H9 (cell line): ENCODE data around the gene SYNJ1. TPM values are rescaled to one million over a fixed set of nuclear protein-coding genes. Genes with fewer than 3 reads are reported as not detected.

Experiments used
- DNase-seq: peaks from one replicate; pipeline ENCODE4 v3.0.0-alpha.2; 2017
- H2AFZ ChIP-seq: one replicate; pipeline ENCODE4 v1.6.1; 2013; ENCODE audit warnings: mild to moderate bottlenecking, low read length, control low read depth, moderate library complexity
- H2AK5ac ChIP-seq: 2 replicates; pipeline ENCODE4 v1.6.1; 2013; ENCODE audit warnings: low read length, control low read depth, mixed read lengths; ENCODE audit not compliant: insufficient read length
- H2BK120ac ChIP-seq: one replicate; pipeline ENCODE4 v1.6.1; 2013; ENCODE audit warnings: low read depth, mild to moderate bottlenecking, low read length, control low read depth, inconsistent platforms; ENCODE audit not compliant: poor library complexity, severe bottlenecking
- H2BK12ac ChIP-seq: 2 replicates; pipeline ENCODE4 v1.6.1; 2013; ENCODE audit warnings: low read length, control low read depth, mixed read lengths, low read depth; ENCODE audit not compliant: insufficient read length
- H2BK15ac ChIP-seq: 2 replicates; pipeline ENCODE4 v1.6.1; 2013; ENCODE audit warnings: low read depth, low read length, control low read depth
- H2BK20ac ChIP-seq: one replicate; pipeline ENCODE4 v1.6.1; 2013; ENCODE audit warnings: low read depth, mild to moderate bottlenecking, low read length, control low read depth, inconsistent platforms; ENCODE audit not compliant: poor library complexity, severe bottlenecking
- H2BK5ac ChIP-seq: 2 replicates; pipeline ENCODE4 v1.6.1; 2013; ENCODE audit warnings: low read length, control low read depth, mixed read lengths; ENCODE audit not compliant: insufficient read length
- H3K14ac ChIP-seq: 2 replicates; pipeline ENCODE4 v1.6.1; 2013; ENCODE audit warnings: low read length, control low read depth; ENCODE audit not compliant: insufficient read depth
- H3K18ac ChIP-seq: 2 replicates; pipeline ENCODE4 v1.6.1; 2013; ENCODE audit warnings: low read depth, mild to moderate bottlenecking, mixed read lengths, low read length, control low read depth; ENCODE audit not compliant: insufficient read length
- H3K23ac ChIP-seq: 2 replicates; pipeline ENCODE4 v1.6.1; 2013; ENCODE audit warnings: low read length, control low read depth, mixed read lengths, low read depth; ENCODE audit not compliant: insufficient read length
- H3K23me2 ChIP-seq: 2 replicates; pipeline ENCODE4 v1.6.1; 2013; ENCODE audit warnings: low read depth, mild to moderate bottlenecking, mixed read lengths, low read length, control low read depth; ENCODE audit not compliant: insufficient read length, poor library complexity, severe bottlenecking
- H3K27ac ChIP-seq: 2 replicates; pipeline ENCODE4 v1.5.1; 2013; ENCODE audit warnings: low read length, control low read depth, mixed read lengths, low read depth; ENCODE audit not compliant: insufficient read length
- H3K27me3 ChIP-seq: 2 replicates; pipeline ENCODE4 v1.6.1; 2013; ENCODE audit warnings: low read length, control low read depth, inconsistent platforms; ENCODE audit not compliant: insufficient read depth
- H3K4ac ChIP-seq: 2 replicates; pipeline ENCODE4 v1.6.1; 2013; ENCODE audit warnings: low read depth, mild to moderate bottlenecking, control low read depth, inconsistent platforms, low read length, moderate library complexity
- H3K4me1 ChIP-seq: 2 replicates; pipeline ENCODE4 v1.6.1; 2013; ENCODE audit warnings: low read length, control low read depth, inconsistent platforms; ENCODE audit not compliant: insufficient read depth
- H3K4me2 ChIP-seq: 2 replicates; pipeline ENCODE4 v1.6.1; 2013; ENCODE audit warnings: low read length, control low read depth, mixed read lengths; ENCODE audit not compliant: insufficient read length, insufficient read depth
- H3K56ac ChIP-seq: 2 replicates; pipeline ENCODE4 v1.6.1; 2013; ENCODE audit warnings: low read depth, mild to moderate bottlenecking, mixed read lengths, low read length, control low read depth; ENCODE audit not compliant: insufficient read length
- H3K79me1 ChIP-seq: 2 replicates; pipeline ENCODE4 v1.6.1; 2013; ENCODE audit warnings: low read depth, mild to moderate bottlenecking, moderate library complexity, low read length, control low read depth, inconsistent platforms; ENCODE audit not compliant: insufficient read depth, poor library complexity, severe bottlenecking
- H3K79me2 ChIP-seq: 2 replicates; pipeline ENCODE4 v1.6.1; 2013; ENCODE audit warnings: low read length, control low read depth, inconsistent platforms; ENCODE audit not compliant: insufficient read depth
- H3K9ac ChIP-seq: 2 replicates; pipeline ENCODE4 v1.6.1; 2013; ENCODE audit warnings: low read length, control low read depth, mixed read lengths; ENCODE audit not compliant: insufficient read length; ENCODE audit errors: extremely low read depth
- H3K9me3 ChIP-seq: one replicate; pipeline ENCODE4 v1.6.1; 2013; ENCODE audit warnings: low read depth, low read length, inconsistent platforms; ENCODE audit not compliant: control insufficient read depth
- H3T11ph ChIP-seq: one replicate; pipeline ENCODE4 v1.6.1; 2013; ENCODE audit warnings: mild to moderate bottlenecking, low read length, control low read depth, inconsistent platforms
- H4K20me1 ChIP-seq: one replicate; pipeline ENCODE4 v1.6.1; 2013; ENCODE audit not compliant: control insufficient read depth, insufficient read length, insufficient read depth
- H4K5ac ChIP-seq: 2 replicates; pipeline ENCODE4 v1.6.1; 2013; ENCODE audit warnings: low read depth, mild to moderate bottlenecking, mixed read lengths, low read length, control low read depth; ENCODE audit not compliant: insufficient read length
- H4K8ac ChIP-seq: replicated peaks from 2 replicates; pipeline ENCODE4 v1.6.1; 2013; ENCODE audit warnings: low read length, control low read depth, mixed read lengths, low read depth; ENCODE audit not compliant: insufficient read length
- H4K91ac ChIP-seq: 2 replicates; pipeline ENCODE4 v1.6.1; 2013; ENCODE audit warnings: low read depth, mild to moderate bottlenecking, moderate library complexity, mixed read lengths, low read length, control low read depth; ENCODE audit not compliant: insufficient read length
- H3K27ac Mint-ChIP-seq, 3 experiments: 2 replicates in 2 of 3; 3 replicates in 1 of 3; pipeline ENCODE4 v1.8.0; 2020 to 2021; ENCODE audit warnings: mixed read lengths in 3 of 3, mild to moderate bottlenecking in 1 of 3, moderate library complexity in 1 of 3
- H3K27me3 Mint-ChIP-seq: 2 replicates; pipeline ENCODE4 v1.8.0; 2021; ENCODE audit warnings: low read depth, mild to moderate bottlenecking, moderate library complexity, mixed read lengths
- H3K36me3 Mint-ChIP-seq, 3 experiments: 2 replicates in 2 of 3; 3 replicates in 1 of 3; pipeline ENCODE4 v1.8.0; 2020 to 2021; ENCODE audit warnings: low read depth in 3 of 3, mixed read lengths in 3 of 3; ENCODE audit not compliant: insufficient read depth in 1 of 3
- H3K4me1 Mint-ChIP-seq, 2 experiments: 2 replicates each; pipeline ENCODE4 v1.8.0; 2020; ENCODE audit warnings: mixed read lengths in 2 of 2
- H3K4me3 Mint-ChIP-seq, 2 experiments: 2 replicates in 1 of 2; 3 replicates in 1 of 2; pipeline ENCODE4 v1.8.0; 2020 to 2021; ENCODE audit warnings: mild to moderate bottlenecking in 2 of 2, mixed read lengths in 2 of 2, moderate library complexity in 1 of 2
- H3K9me3 Mint-ChIP-seq, 2 experiments: 2 replicates in 1 of 2; 3 replicates in 1 of 2; pipeline ENCODE4 v1.8.0; 2020; ENCODE audit warnings: mild to moderate bottlenecking in 2 of 2, mixed read lengths in 2 of 2, moderate library complexity in 1 of 2
- WGBS: extraction: QIAGEN DNeasy Blood & Tissue Kit; methylation state at CpG from one replicate; pipeline ENCODE4 v1.1.7; 2013; ENCODE audit warnings: missing lambda C conversion rate, low lambda C conversion rate, mixed read lengths; ENCODE audit not compliant: insufficient read length; ENCODE audit errors: extremely low coverage; 5-methylcytosine and 5-hydroxymethylcytosine counted together
- total RNA-seq: library from RNA; stranded (reverse); gene quantifications from 2 replicates; pipeline ENCODE4 v1.2.1, GENCODE V29; 2021
- TF ChIP-seq, protein P1 (sequence below): fragments of 200-600 bp; sonication (generic); conservative IDR thresholded peaks from 3 replicates; pipeline ENCODE4 v1.8.0; 2021; ENCODE audit warnings: antibody characterized with exemption, mild to moderate bottlenecking

The SYNJ1 gene
- total RNA-seq, 1 experiment from 2014 or later, result 7.1 TPM

DNA sequence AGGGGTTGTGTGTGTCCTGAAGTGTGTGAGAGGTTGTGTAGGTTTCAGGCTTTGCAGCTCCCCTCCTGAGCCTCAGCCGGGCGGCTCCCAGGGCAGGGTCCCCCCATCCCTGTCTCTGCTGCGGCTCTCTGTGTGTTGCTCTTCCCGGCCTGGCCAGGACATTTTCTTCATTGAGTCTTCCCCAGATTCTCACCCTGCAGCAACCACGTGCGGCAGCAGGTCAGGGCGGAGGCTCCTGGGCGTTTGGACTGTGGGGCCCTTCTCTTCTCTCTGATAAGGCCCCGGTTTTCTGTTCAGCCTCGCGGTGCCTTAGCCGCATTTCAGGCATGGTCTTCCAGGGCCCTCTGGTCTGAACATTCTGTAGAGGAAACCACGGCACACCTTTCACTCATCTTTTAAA, 140.7 kb downstream of the SYNJ1 start:
- Histone ChIP-seq H2AK5ac (no peak overlapping the region), H3K18ac (no peak overlapping the region), H3K4ac (no peak overlapping the region), H2BK15ac (no peak overlapping the region), H2BK5ac (no peak overlapping the region), H3K27me3 (no peaks in the 10 kb centered on the region; the same call in 1 of the 2 replicates), H4K8ac (no peak overlapping the region), H4K91ac (no peak overlapping the region), H3K23ac (no peak overlapping the region), H2BK120ac (no peak overlapping the region), H3K23me2 (no peaks in the 10 kb centered on the region), H3K79me2 (no peaks in the 10 kb centered on the region), H3K79me1 (no peaks in the 10 kb centered on the region), H2AFZ (no peak overlapping the region), H2BK20ac (no peak overlapping the region), H2BK12ac (no peak overlapping the region), H3K4me1 (no peaks in the 10 kb centered on the region), H3K4me2 (no peak overlapping the region), H3K14ac (no peak overlapping the region), H4K20me1 (no peaks in the 10 kb centered on the region), H3K9ac (no peak overlapping the region), H3K9me3 (no peaks in the 10 kb centered on the region), H4K5ac (no peak overlapping the region), H3T11ph (no peak overlapping the region), H3K27ac (no peak overlapping the region), H3K56ac (no peak overlapping the region)
- Mint-ChIP-seq H3K27me3 (peaks cover 2% of the 10 kb centered on the region; the same call in 1 of the 2 replicates), H3K27ac (no peak overlapping the region), H3K4me3 (no peak overlapping the region), H3K9me3 (no peaks in the 10 kb centered on the region), H3K36me3 (no peaks in the 10 kb centered on the region), H3K4me1 (peaks cover 3 to 5% of the 10 kb centered on the region in 2 experiments; a peak in 1 of 4 replicates)
- no peak for DNase-seq
- WGBS, result no CpG with 5 or more reads among the region's 13 CpGs
- TF ChIP-seq, protein P1, sequence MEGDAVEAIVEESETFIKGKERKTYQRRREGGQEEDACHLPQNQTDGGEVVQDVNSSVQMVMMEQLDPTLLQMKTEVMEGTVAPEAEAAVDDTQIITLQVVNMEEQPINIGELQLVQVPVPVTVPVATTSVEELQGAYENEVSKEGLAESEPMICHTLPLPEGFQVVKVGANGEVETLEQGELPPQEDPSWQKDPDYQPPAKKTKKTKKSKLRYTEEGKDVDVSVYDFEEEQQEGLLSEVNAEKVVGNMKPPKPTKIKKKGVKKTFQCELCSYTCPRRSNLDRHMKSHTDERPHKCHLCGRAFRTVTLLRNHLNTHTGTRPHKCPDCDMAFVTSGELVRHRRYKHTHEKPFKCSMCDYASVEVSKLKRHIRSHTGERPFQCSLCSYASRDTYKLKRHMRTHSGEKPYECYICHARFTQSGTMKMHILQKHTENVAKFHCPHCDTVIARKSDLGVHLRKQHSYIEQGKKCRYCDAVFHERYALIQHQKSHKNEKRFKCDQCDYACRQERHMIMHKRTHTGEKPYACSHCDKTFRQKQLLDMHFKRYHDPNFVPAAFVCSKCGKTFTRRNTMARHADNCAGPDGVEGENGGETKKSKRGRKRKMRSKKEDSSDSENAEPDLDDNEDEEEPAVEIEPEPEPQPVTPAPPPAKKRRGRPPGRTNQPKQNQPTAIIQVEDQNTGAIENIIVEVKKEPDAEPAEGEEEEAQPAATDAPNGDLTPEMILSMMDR, result no peak
